EL (cell line): ENCODE measurements around the gene ARHGEF33.
"Not testable (repeated sequence)": the region's sequence is repeated elsewhere in the genome, so short reads cannot be mapped to it uniquely, and the experiment has no call there.

Source experiments
- DNase-seq: peaks from one replicate; pipeline ENCODE4 v3.0.0-alpha.2; 2016

Gene ARHGEF33

GRCh38 chr2:38911191-38911590 lies 21.5 kb downstream of the ARHGEF33 start:
- DNase-seq: no peak

GRCh38 chr2:38912619-38913018 lies 22.9 kb downstream of the ARHGEF33 start:
- DNase-seq: no peak

- DNase-seq: no peak
These were observed 32.7 kb downstream of the ARHGEF33 start for GRCh38 chr2:38922389-38922788.

- DNase-seq: no peak
These were observed 33.2 kb downstream of the ARHGEF33 start for GRCh38 chr2:38922902-38923301.

GRCh38 chr2:38925982-38926381 lies 36.3 kb downstream of the ARHGEF33 start:
- DNase-seq: no peak

GRCh38 chr2:38930600-38930999 lies 40.9 kb downstream of the ARHGEF33 start:
- no peak for DNase-seq

- DNase-seq: no peak
These were observed 42.9 kb downstream of the ARHGEF33 start for GRCh38 chr2:38932586-38932985.

- peak; percentile 22 for DNase-seq
These were observed 44.0 kb downstream of the ARHGEF33 start for GRCh38 chr2:38933653-38934052.

- DNase-seq: no peak
These were observed 45.1 kb downstream of the ARHGEF33 start for GRCh38 chr2:38934742-38935141.

GRCh38 chr2:38935568-38936172 lies 46.0 kb downstream of the ARHGEF33 start:
- DNase-seq: peak; percentile 44

GRCh38 chr2:38936516-38936915 lies 46.8 kb downstream of the ARHGEF33 start:
- DNase-seq: not testable (repeated sequence)

GRCh38 chr2:38937548-38937947 lies 47.9 kb downstream of the ARHGEF33 start:
- no peak for DNase-seq

GRCh38 chr2:38940746-38941145 lies 51.1 kb downstream of the ARHGEF33 start:
- DNase-seq: no peak

- no peak for DNase-seq
These were observed 54.1 kb downstream of the ARHGEF33 start for GRCh38 chr2:38943784-38944183.

- DNase-seq: no peak
These were observed 55.7 kb downstream of the ARHGEF33 start for GRCh38 chr2:38945372-38945771.

GRCh38 chr2:38945911-38946310 lies 56.2 kb downstream of the ARHGEF33 start:
- DNase-seq: no peak

- peak; percentile 70 for DNase-seq
These were observed 57.9 kb downstream of the ARHGEF33 start for GRCh38 chr2:38947241-38948239.

GRCh38 chr2:38948387-38948882 lies 58.8 kb downstream of the ARHGEF33 start:
- DNase-seq: no peak

- no peak for DNase-seq
These were observed 59.3 kb downstream of the ARHGEF33 start for GRCh38 chr2:38948995-38949394.

GRCh38 chr2:38951766-38952165 lies 62.1 kb downstream of the ARHGEF33 start:
- DNase-seq: no peak

- DNase-seq: no peak
These were observed 68.3 kb downstream of the ARHGEF33 start for GRCh38 chr2:38957972-38958371.

- no peak for DNase-seq
These were observed 69.8 kb downstream of the ARHGEF33 start for GRCh38 chr2:38959466-38959865.

- peak; percentile 67 for DNase-seq
These were observed 70.4 kb downstream of the ARHGEF33 start for GRCh38 chr2:38959938-38960608.
